OCI-M1 (cell line): ENCODE data around the gene ZNF264.
"Not testable (repeated sequence)": the region's sequence is repeated elsewhere in the genome, so short reads cannot be mapped to it uniquely, and the experiment has no call there.

Source experiments
- DNase-seq: peaks from one replicate; lab custom pipeline; 2025; lab: John Stamatoyannopoulos, UW

ZNF264 gene

DNA sequence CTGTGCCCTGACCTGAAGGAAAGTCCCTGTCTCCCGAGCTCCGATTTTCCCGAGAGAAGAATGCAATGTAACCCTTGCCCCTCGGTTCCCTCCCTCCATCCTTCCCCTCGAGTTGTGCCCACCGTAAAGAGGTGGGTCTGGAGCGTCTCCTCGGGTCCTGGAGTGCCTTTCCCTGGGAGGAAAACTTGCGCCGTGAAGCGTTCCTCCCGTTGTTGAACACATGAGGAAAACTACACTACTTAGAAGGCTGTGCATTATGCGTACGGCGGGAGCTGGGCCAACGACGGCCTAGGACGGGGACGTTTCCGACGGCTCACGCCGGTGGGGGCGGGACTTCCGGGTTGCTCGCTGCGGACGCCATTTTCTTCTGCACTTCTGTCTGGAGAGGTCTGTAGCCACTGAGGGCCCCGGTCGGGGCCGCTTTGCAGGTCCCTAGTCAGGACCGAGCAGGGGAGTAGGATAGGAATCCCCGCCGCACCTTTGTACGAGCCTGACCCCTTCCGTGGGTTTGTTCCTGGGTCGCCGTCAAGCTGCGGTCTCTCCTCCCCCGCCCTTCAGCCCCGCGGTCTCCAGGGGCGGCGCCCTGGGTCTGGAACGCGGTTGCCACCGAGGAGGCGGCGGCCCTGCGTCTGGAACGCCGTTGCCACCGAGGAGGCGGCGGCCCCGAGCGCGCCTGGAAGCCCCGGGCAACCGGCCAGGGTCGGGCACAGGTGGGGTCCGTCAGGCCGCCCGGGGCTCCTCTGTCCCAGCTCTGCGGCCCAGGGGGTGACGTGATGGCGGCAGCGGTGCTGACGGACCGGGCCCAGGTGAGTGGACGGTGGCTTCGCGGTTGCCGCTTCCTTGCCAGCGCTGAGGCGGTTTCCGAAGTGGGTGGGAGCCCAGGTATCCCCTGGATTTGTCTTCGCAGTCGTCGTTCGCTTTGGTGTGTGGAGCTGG is at the start of gene ZNF264:
Gene ZNF264 (plus strand): TSS at position 360 of the 936 bp plus-strand sequence. CDS start 414 bp downstream, at position 774.
- DNase-seq = peak; percentile 94

DNA sequence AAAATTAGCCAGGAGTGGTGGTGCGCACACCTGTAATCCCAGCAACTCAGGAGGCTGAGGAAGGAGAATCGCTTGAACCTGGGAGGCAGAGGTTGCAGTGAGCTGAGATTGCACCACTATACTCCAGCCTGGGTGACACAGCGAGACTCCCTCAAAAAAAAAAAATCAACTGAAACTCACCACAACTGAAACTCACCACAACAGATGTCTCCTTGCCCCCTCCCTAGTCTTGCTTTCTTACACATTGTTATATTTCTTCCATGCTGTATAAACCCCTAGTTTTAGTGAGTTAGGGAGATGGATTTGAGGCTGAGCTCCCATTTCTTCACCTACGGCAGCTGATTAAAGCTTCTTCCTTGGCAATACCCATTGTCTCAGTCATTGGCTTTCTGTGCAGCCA is 49.6 kb upstream of the ZNF264 start:
- DNase-seq = no peak

DNA sequence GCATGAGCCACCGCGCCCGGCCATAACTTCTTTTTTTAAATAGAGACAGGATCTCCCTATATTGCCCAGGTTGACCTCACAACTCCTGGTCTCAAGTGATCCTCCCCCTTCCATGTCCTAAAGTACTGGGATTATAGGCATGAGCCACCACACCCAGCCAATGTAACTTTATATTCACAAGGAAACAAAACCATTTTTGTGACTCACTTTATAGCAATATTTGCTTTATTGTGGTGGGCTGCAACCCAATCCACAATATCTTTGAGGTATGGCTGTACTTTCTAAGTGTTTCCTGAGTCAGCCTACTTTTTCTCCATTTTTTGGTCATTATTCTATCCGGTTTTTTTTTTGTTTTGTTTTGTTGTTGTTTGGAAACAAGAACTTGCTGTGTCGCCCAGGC is 38.4 kb upstream of the ZNF264 start:
- DNase-seq = no peak

DNA sequence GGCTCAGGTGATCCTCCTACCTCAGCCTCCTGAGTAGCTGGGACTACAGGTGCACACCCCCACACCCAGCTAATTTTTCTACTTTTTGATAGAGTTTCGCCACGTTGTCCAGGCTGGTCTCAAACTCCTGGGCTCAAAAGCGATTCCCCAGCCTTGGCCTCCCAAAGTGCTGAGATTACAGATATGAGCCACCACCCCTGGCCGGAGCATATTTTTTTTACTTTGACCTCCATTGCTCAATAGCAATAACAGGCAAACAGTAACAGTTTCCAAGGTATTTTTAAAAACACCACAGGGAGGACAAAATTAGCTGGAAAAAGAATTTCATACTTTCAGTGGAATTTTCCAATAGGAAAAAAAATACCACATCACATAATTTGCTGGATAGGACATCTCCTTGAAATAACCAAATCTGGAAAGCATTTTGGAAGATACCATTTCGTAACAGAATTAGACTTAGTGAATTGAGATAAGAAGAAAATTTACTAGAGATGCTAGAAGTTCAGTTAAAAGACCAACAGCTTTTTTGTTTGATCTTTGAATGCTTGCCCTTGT is 29.2 kb upstream of the ZNF264 start:
- DNase-seq = no peak

DNA sequence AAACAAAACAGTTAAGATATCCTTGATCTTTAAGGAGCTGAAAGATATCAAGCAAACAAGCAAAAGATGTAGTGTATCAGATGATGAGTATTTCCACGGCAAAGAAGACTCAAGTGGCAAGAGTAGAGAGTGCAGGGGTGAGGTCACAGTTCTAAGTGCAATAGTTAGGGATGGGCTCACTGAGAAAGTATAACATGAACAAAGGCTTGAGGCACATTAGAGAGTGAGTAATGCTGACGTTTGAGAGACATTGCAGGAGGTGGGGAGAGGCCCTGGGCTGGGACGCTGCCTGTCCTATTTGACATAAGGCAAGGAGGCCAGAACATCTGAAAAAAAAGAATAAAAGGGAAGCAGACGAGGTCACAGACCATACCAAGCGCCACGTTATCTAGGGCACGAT is 25.5 kb upstream of the ZNF264 start:
- DNase-seq = no peak

DNA sequence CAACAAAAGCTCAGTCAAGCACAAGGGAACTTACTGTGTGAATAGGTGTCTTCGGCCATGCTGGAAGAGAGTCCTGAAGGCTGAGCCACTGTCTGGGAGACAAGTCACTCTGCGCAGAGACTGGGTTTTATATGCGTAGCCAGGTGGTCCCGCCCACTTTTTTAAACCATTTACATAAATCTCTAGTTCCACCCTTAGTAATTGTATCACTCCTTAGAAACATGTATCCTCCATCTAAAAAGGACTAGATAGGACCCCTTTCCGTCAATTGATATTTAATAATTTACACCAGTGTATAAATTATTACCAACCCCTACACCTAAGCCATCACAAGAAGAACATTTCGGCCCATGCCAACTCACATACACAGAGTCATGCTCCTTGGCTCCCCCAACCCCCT is 23.9 kb upstream of the ZNF264 start, which contains the start of gene DUXA:
Gene DUXA (minus strand): TSS at position 101 of the 400 bp plus-strand sequence. CDS start 42 bp downstream, at position 59.
- DNase-seq = no peak

DNA sequence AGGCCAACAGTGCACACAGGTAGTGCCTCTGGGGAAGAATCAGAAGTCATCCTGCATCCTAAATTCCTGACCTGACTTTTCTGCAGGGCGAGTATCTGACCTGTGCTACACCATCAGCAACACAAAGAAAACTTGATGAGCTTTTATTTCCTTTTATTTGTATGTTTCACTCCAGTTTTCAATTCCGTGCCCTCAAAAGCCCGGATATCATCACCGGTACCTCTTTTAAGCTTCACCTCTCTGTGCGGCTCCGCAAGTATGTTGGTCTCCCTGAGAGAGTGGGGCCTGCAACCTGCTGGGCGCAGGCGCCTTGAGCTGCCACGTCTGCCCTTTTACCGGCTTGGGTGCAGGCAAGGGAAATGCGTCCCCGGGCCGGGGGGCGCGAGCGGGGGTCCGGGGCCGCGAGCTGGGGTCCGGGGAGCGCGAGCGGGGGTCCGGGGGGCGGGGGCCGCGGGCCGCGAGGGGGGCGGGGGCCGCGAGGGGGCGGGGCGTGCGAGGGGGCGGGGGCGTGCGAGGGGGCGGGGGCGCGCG is 19.7 kb upstream of the ZNF264 start:
- DNase-seq = peak; percentile 72

DNA sequence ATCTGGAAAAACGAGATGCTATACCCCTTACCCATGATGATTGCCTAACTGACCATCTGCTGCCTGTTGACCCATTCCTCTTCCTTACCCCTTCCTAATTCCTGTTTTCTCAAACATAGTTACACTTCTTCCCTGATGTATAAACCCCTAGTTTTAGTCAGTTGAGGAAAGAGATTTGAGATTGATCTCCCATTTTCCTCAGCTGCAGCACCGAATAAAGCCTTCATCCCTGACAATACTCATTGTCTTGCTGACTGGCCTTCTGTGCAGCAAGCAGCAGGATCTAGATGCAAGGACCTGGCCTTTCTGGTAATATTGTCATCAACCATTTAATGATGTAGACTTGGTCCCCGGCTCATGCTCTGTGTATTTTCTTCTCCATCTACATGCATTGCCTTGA is 999 bp upstream of the ZNF264 start:
- DNase-seq = no peak

DNA sequence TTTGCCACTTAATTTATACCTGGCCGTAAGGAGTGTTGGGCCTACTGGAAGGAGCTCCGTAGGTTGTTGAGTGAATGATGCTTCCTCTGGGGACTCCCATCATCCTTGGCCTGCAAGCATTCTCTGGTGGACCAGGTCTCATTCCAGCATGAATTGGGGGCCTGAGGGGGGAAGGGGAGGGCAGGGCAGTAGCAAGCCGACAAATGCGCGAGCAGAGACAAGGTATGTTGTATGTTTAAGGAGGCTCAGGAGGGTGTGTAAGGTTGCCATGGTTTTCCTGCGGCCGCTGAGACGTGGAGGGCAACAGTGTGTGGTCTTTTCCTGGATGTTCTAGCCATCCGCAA is 749 bp downstream of the ZNF264 start:
- DNase-seq = no peak

DNA sequence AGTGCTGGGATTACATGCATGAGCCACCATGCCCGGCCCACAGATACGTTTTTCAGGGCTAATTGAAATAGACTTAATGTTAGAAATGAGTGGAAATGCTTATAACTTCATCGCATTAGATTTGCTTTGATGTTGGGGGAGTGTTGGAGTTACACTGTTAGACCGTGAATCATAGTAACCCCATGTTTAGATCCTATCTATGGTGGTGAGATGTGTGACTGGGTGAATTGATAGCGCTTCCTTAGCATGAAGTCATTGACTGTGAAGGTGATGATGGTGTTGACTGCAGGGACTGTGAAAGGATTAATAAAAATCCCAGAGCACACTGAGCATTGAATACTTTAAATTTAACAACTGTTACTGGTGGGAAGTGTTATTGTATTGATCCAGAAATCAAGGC is 1.7 kb downstream of the ZNF264 start:
- DNase-seq = no peak

DNA sequence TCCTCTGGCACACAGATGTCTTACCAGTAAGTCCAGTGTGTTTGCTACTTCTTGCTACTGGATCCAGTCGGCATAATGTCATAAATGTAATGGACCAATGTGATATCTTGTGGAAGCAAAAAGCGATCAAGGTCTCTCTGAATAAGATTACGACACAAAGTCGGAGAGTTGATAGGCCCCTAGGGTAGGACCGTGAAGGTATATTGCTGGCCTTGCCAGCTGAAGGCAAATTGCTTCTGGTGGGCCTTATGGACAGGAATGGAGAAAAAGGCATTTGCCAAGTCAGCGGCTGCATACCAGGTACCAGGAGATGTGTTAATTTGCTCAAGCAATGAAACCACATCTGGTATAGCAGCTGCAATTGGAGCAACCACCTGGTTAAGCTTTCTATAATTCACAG is 6.6 kb downstream of the ZNF264 start:
- DNase-seq = not testable (repeated sequence)

DNA sequence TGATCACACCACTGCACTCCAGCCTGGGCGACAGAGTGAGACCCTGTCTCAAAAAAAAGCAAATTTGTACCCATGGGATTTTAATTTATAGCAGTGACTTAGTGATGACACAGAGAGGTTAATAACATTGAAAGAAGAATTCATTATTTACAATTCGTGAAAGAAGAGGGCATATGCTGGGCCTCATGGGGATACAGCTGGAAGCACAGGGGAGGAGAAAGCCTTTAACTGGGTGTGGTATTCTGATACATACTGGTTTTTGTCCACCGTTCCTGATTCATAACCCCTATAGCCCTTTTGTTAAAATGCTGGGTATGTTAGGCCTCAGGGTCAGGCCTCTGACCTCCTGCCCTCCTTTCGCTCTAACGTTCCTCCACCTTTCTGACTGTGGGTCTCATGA is 10.9 kb downstream of the ZNF264 start:
- DNase-seq = no peak

DNA sequence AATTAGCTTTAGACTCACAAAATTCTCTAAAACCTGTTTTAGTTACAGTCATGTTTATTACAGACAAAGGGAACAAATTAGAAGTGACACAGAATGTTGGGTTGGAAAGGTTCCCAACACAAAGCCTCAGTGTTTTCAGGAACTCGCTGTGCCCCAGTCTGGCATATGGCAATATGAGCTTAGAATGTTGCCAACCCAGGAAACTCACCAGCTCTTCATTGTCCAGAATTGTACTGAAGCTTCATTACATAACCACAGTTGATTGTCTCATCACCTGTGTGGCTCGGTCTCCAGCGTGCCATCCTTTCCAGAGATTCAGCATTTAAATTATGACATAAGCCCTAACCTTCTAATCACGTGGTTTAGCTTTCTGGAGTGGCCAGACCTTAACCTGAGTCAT is 19.1 kb downstream of the ZNF264 start:
- DNase-seq = no peak

DNA sequence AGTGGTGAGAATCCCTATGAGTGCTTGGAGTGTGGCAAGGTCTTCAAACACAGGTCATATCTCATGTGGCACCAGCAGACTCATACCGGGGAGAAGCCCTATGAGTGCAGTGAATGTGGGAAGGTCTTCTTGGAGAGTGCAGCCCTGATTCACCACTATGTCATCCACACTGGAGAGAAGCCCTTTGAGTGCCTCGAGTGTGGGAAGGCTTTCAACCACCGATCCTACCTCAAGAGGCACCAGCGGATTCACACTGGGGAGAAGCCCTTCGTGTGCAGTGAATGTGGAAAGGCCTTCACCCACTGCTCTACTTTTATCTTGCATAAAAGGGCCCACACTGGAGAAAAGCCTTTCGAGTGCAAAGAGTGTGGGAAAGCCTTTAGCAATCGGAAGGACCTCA is 20.8 kb downstream of the ZNF264 start:
- DNase-seq = no peak

DNA sequence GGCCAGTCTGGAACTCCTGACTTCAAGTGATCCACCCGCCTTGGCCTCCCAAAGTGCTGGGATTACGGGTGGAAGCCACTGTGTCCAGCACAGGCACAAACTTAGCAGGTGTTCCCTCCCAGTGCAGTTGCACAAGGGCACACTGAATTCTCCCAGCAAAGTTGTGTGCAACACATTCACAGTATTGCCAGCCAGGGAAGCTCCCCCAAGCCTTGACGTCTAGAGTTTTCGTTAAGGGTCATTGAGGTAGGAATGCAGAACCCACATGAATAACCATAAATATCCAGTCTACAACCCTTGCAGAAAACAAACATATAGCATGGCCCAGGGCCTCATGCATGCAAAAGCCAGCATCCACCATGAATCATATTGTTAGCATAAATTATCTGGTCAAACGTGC is 36.2 kb downstream of the ZNF264 start:
- DNase-seq = no peak

DNA sequence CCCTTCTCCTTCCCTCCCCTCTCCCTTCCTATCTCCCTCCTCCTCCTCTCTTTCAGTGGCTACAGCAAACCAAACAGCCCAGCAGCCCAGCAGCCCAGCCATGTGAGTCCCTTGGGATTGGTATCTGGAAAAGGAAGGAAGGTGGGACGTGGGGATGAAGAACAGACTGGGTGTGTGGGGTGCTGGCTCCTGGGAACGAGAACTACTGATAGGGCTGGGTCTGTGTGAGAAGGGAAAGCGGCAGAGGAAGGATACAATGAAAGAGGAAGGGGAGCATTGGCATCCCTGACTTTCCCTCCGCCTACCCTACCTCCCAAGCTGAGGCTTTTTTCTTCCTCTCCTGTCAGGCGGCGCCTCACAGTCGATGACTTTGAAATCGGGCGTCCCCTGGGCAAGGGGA is 40.4 kb downstream of the ZNF264 start:
- no peak for DNase-seq

DNA sequence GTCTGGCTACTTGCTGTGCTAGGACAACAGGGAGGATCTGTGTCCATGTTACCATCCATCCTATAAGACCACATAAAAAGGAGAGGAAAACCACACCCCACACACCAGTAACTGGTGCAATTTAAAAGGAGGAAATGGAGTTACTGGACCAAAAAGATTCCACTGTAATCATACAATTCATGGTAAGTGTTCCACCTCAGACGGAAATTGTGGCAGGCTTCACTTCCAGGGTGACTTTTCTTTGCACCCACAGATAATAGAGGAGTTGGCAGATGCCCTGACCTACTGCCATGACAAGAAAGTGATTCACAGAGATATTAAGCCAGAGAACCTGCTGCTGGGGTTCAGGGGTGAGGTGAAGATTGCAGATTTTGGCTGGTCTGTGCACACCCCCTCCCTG is 41.9 kb downstream of the ZNF264 start:
- no peak for DNase-seq

DNA sequence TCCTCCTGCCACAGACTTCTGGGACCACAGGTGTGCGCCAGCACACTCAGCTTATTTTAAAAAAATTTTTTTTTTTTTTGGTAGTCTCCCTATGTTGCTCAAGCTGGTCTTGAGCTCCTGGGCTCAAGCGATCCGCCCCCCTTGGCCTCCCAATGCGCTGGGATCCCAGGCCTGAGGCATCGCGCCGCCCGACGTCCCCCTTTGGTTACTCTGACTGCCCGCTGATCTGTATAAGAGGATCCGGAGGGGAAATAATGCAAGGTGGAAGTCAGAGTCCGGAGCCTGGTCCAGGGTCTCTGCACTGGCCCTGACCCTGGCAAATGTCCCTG is 48.6 kb downstream of the ZNF264 start:
- DNase-seq = no peak

DNA sequence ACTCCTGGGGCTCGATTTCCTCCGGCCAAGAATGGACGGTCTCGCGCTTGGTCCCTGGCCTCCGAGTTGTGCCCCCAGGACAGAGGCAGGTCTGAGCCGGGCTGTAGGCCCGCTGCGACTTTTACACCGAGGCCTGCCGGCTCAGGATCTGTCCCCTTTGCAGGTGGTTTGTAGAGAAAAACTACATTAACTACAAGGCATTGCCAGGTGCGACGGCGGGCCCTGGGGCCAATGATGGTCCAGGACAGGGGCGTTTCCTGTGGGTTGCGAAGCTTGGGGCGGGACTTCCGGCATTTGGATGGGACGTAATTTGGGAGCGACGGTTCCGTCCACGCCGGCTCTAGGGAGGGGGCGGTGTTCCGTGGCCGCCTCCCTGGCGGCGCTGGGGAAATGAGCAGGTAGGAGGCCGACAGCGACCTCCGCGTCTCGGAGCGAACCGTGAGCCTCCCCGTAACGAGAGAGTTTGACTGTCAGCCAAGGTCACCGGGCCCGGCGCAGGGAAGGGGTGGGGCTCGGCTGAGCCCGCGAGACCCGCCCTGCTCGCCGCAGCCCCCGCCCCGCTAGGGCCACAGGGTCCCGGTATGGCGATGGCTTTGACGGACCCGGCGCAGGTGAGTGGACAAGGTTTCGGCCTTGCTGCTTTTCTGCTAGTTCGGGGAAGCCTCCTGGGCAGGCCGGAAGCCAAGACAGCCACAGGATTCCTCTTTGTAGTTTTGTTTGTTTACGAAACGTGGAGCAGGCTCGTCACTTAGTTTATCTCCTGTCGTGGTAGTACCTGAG is 49.2 kb downstream of the ZNF264 start, which contains the start of gene ZNF805:
Gene ZNF805 (plus strand): TSS at position 322 of the 780 bp plus-strand sequence. CDS start 260 bp downstream, at position 582.
- peak; percentile 97 for DNase-seq

DNA sequence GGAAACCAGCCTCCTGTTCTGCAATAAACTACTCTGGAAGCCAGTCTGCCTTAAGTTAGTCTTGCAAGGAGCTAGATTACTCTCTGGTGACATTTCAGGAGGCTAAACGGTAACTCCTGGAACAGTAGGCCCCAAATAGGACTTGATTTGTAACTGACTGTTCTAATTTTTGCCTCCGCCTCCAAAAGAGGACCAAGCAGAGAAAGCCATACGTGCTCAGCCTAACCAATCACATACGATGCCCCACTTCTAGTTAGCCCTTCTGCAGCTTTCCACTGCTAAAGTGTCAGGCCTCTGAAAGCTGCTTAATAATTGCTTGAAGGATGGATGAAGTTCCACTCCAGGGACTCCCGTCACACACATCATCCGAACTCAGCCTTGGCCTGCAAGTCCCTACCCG is 49.9 kb downstream of the ZNF264 start:
- peak; percentile 51 for DNase-seq

DNA sequence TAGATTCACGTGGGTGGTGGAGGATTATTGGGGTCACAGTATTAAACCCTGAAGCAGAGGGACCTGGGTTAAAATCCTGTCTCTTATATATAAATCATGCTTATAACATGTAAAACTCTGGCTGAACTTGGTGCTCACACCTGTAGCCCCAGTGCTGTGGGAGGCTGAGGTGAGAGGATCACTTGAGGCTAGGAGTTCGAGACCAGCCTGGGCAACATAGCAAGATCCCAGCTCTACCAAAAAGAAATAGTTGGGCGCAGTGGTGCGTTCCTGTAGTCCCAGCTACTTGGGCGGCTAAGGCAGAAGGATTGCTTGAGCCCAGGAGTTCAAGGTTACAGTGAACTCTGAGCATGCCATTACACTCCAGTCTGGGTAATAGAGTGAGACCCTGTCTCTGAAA is 51.5 kb downstream of the ZNF264 start:
- no peak for DNase-seq

DNA sequence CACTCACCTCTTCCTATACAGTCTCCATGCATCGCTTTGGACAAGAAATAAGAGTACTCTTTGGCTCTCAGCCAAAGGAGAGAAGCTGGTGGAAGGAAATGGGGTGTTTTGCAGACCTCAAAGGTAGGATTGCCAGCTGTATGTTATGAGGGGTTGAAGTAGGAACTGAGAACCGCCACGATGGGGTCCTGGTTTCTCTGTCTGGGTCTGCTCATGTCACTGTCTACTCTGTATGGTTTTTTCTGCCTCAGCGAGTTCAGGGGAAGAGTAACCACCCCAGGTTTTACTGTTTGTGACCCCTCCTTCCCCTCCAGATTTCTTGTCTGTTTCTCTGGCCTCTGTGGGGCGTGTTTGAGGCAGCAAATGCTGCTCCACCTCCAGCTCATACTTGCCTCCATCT is 53.2 kb downstream of the ZNF264 start:
- no peak for DNase-seq

DNA sequence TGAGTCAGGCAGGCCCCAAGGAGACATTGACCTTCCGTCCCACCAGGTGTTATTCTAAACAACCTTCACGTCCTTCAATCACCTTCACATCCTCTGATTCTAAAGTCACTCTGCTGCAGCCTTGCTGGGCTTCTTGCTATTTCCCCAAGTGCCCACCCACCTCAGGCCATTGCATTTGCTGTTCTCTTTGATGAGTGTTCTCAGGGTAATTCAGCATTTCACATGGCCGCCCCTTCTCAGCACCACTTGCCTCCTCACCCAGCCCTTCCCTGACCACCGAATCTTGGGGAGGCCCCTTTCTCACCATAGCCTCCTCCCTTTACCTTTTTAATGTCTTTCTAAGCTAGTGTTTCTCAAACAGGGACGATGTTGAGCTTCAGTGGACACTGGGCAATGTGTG is 53.8 kb downstream of the ZNF264 start:
- no peak for DNase-seq
